Measurements from ENCODE around the gene GIGYF1. TPM values are rescaled to one million over a fixed set of nuclear protein-coding genes. Genes with fewer than 3 reads are reported as not detected.

Gene GIGYF1
- total RNA-seq, 1 experiment from 2014 or later = 4.1 TPM

DNA sequence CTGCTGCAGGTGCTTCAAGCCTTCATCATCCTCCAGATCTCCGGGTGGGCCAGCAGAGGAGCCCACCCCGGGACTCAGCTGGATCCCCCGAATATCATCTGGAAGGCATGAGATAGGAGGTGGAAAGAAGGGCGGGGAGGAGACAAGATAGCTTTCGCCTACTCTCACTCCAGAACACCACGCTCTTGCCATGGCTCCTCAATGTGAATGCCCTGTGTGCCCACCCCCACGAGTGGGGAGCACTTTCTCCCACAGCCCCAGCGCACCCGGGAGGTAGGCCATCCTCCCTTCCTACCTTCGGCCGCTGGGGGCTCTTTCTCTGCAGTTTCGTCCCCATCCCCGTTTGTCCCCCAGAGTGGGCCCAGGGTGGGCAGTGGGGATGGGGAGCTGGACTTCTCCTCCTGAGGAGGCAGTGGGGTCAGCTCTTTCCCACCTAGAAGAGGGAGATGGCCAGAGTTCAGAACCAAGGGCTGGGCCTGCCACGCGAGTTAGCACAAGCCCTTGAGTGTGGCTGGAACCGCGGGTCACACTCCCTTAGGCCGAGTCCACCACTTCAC, 8.9 kb downstream of the GIGYF1 start:
- no peak for DNase-seq (ENCODE audit: low spot score)

DNA sequence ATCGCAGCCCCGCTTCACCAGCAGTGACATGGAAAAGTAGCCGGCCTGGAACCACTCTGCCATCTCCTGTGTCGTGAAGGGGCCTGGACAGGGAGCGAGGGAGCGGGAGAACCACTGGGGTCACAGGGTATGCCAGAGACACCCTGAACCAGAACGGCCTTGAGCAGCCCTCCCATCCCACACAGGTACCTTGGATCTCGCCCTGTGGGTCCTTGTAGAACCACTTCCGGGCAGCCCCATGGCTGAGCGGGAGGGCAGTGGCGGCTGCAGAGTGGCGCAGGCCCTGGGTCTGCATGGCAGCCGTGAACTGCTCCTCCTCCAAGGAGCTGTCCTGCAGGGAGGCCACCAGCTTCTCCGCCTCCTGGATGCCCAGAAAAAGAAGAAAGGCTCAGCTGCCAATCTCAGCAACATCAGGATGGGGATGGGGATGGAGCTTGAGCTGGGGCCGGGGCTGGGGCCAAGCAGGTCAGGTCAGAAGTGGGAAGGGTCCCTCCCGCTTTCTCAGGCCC, 9.5 kb downstream of the GIGYF1 start:
- no peak for DNase-seq (ENCODE audit: low spot score)

DNA sequence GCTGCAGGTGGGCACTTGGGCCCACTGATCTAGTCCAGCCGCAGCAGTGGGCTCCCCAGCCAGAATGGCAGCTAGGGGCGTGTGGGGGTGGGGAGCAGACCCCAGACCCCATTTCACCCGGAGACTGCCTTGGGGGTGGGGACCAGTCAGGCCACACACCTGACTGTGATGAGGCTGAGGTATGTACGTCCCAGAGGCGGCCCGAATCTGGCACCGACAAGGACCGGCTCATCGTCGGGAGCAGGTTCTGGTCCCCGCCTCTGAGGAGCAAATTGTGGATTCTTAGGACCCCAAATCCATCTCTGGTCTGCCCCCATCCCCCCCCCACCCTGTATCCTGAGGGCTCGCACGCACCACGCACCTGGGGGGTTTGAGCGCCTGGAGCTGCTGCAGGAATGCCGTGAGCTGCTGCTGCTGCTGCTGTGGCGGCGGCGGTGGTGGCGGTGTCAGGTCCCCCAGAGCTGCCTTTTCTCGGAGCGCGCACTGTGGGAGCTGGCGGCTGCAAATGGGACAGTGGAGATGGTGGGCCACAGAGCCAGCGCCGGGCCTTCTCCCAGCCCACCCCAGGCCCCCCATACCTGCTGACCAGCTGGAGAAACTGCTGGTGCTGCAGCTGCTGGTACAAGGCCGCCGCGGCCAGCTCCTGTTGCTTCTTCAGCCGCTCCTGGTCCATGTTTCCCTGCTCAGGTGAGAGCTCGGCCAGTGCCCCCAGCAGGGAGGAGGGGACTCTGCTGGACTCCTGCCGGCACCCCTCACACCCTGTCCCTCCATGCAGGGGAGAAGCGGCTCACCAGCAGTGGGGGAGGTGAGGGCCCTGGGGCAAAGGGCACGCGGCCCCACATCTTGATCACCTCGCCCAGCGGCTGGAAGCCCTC, 10.2 kb downstream of the GIGYF1 start:
- no peak for DNase-seq (ENCODE audit: low spot score)

DNA sequence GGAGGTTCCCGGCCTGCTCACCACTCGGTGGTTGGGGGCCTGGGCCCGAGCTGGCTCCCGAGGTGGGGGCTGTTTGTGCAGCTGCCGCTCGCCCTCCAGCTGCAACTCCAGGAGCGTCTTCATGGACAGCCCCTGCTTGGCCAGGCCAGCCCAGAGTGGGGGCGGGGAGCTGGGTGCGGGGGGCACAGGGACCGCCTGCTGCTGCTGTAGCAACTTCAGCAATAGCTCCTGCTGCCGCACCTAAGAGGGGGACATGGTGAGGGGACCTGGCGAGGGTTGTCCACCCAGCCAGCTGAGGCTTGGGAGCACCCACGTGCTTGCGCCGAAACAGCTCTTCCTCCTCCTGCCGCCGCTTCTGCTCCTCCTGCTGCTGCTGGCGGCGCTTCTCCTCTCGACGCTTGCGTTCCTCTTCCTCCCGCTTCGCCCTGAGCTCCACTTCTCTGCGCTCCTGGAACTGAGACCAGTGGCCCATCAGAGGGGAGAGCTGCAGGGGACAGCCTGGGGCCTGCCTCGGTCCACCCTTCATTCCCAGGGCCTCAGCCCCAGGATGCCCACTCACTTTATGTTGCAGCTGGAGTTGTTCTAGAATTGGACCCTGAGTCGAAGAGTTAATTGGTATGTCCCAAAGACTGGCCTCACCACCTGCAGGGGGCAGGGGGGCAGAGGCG, 10.9 kb downstream of the GIGYF1 start:
- DNase-seq (ENCODE audit: low spot score) = no peak

DNA sequence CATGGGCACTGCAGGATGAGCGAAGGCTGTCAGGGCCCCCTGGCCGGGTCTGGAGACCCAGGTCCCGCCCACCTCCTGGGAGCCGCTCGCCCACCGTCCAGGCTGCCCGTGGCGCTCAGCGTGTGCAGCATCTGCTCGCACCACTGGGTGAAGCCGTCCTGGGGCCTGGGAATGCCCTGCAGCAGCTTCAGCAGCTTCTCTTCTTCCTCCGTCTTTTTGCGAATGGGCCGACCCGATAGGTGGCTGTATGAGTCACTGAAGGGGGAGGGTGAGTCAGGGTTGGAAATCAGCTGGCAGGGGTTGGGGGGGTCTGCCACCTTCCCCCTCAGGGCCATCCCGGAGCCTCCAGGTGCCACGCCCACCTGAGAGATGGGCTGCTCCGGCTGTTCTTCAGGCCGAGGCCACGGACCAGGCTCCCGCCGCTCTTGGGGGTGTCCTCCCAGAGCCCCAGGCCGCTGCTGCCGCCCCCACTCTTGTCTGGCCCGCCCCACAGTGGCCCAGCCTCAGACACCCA, 11.8 kb downstream of the GIGYF1 start:
- no peak for DNase-seq (ENCODE audit: low spot score)

DNA sequence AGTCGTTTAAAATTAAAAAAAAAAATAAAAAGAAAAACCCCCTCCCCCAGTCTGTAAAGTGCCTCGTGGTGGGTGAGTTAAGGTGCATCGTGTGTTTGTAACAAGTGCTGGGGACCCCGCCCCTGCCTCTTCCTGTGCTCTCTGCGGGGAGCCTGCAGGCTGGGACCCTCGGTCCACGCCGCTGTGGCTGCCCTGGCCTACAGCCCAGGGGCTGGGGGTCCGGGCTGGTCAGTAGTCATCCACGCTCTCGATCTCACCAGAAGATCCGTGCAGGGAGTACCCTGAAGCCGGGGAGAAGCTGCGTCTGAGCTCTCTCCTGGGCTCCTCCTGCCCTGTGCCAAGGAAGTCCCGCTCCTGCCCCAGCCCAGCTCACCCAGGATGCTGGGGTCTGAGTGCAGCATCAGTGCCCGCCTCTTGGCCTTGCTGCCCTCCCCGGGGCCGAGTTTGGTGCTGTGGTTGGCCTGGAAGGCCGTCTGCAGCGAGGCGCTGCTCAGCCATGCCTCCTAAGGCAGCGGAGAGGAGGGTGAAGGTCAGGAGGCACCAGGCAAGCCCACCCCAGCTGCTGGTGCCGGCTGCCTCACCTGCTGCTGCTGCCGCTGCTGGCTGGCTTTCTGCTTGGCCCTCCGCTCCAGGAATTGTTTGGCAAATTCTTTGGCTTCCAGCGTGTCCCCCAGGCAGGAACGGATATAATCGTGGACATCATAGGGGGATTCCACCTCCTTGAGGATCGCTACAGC, 12.4 kb downstream of the GIGYF1 start:
- DNase-seq (ENCODE audit: low spot score) = no peak

DNA sequence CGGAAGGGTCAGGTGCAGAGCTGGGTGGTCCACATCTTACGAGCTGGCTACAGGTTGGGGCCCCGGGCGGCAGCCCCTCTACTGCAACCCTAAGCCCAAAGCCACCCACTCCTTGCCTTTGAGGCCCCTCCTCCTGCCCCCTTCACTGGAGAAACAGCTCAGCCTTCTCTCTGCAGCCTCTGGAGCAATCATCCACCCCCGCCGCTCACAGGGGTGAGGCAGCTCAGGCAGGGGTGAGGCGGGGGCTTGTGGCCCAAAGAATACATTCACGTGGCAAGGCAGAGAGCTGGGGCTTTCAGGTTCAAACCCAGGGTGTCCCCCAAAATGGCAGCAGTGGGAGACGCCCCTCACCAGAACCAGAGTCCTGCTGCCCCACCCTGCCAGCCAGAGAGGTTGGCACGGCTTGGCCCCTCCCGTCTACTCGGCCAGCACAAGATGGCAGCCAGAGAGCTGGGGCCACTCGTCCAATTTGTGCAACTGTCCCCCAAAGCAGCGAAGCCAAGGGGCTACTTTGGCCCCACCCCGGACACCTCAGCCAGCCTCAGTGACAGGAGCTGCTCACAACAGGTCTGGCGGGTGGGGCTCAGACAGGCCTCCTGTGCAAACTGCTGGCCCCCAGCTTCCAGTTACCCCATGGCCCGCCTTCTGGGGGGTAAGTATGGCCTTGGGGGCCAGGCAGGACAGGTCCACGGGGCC, 13.3 kb downstream of the GIGYF1 start:
- no peak for DNase-seq (ENCODE audit: low spot score)

DNA sequence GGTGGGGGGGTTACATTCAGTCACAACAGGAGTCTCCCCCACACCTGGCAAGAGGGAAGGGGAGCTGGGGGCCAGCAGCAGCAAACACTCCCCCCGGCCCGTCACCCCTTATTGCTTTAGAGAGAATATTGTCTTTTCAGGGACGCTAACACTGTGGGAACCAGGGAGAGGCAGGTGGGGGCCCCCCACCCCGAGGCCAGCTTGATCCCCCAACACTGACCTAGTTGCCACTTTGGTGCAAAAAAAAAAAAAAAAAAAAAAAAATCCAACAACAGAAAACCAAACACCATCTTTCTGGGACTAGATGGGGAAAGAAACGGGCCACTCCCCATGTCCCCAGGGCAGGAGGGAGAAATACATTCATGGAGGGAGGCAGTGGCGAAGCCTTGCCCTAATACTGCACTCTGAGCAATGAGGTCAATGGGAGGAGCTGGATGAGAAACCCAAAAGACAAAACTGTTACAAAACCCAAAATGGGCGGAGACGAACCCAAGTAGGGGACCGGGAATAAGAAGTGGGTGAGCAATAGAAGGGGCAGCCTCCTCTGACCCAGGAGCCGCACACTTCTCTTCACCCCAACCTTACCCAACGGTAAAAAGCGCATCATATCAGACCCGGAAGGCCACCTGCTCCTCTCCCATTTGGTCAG, 14.0 kb downstream of the GIGYF1 start:
- DNase-seq (ENCODE audit: low spot score) = no peak

DNA sequence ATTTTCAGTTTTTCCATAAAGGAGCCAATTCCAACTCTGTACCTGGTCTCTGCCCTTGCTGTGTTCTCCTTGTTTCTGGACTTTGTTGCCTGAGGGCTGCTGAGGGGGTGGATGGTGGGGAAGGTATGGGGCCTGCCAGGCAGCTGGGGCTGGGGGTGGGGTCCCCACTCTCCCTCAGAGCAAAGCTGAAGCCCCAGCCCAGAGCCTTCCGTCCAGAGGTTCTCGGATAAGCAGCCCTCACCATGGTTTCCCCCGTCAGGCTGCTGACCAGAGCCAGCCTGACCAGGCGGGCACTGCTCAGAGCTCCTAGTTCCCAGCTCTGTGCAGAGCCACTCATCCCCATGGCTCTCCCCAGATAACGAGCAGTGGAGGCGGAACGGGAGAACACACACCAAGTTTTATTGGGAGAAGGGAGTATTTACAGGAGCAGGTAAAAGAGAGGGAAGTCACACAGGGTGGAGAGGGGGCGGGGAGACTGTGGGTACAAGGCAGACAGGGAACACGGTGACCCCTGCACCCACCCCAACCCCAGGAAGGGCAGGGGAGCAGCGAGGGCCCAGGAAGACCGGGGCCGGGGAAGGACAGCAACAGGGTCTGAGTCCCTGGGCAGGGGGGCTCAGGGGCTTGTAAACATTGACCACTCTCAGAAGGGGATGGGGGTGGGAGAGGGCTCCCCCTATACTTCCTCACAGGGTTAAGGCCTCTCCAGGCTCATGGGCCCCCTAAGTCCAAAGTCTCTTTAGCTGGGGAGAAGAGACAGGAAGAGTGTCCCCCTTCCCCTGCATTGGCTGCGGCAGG, 14.7 kb downstream of the GIGYF1 start:
- DNase-seq (ENCODE audit: low spot score) = no peak

DNA sequence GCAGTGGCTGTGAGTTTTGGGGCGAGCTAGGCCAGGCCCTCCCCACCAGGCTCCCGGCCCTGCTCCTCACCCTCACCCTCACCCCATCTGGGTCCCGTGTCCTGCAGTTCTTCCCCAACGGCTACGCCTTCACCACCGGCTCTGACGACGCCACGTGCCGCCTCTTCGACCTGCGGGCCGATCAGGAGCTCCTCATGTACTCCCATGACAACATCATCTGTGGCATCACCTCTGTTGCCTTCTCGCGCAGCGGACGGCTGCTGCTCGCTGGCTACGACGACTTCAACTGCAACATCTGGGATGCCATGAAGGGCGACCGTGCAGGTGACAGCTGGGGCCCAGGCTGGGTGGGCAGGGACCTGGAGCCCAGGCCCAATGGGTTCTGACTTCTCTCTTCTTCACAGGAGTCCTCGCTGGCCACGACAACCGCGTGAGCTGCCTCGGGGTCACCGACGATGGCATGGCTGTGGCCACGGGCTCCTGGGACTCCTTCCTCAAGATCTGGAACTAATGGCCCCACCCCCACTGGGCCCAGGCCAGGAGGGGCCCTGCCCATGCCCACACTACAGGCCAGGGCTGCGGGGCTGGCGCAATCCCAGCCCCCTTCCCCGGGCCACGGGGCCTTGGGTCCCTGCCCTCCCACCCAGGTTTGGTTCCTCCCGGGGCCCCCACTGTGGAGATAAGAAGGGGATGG, 15.6 kb downstream of the GIGYF1 start:
- DNase-seq (ENCODE audit: low spot score) = no peak

DNA sequence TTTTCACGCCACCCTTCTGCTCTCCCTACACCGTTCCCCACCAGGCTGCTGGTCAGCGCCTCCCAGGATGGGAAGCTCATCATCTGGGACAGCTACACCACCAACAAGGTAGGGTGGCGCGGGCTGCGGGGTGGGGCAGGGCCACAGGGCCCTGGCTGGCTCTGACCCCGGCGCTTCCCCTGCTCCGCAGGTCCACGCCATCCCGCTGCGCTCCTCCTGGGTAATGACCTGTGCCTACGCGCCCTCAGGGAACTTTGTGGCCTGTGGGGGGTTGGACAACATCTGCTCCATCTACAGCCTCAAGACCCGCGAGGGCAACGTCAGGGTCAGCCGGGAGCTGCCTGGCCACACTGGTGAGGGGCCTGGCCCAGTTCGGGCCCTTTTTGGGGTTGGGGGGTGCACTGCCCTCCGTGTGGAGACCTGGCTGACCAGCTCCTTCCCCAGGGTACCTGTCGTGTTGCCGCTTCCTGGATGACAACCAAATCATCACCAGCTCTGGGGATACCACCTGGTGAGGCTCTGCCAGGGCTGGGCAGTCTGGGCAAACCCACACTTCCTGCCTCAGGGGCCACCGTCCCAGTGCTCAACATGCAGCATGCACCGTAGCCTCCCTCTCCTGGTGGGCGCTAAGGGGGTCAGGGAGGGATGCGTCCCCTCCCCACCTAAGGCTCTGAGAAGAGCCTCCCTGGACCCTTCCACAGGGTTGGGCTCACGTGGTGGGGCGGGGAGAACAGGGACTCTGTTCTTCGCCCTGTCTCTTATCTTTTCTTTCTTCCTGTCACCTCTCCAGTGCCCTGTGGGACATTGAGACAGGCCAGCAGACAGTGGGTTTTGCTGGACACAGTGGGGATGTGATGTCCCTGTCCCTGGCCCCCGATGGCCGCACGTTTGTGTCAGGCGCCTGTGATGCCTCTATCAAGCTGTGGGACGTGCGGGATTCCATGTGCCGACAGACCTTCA, 16.5 kb downstream of the GIGYF1 start:
- no peak for DNase-seq (ENCODE audit: low spot score)

DNA sequence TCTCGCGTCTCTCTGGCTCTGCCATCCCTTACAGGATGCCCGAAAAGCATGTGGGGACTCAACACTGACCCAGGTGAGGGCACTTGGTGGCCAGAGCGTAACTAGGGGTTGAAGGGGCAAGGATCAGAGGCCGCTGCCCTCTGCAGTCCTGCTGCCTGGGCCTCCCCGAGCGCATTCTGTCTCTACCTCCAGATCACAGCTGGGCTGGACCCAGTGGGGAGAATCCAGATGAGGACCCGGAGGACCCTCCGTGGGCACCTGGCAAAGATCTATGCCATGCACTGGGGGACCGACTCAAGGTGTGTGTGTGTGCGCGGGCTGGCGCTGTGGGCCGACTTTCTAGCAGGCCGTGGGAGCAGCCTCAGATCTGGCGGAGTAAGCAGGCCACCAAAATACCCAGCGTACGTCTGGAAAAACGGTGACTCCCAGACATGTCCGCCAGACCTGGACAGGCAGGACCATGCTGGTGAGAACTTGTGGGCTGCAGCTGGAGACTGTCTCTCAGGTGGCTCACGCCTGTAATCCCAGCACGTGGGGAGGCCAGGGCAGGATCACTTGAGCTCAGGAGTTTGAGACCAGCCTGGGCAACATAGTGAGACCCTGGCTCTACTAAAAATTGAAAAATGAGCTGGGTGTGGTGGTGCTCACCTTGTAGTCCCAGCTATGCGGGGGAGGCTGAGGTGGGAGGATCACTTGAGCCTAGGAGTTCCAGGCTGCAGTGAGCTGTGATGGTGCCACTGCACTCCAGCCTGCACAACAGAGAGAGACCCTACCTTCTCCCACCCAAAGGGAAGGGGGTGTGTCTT, 17.3 kb downstream of the GIGYF1 start:
- no peak for DNase-seq (ENCODE audit: low spot score)

DNA sequence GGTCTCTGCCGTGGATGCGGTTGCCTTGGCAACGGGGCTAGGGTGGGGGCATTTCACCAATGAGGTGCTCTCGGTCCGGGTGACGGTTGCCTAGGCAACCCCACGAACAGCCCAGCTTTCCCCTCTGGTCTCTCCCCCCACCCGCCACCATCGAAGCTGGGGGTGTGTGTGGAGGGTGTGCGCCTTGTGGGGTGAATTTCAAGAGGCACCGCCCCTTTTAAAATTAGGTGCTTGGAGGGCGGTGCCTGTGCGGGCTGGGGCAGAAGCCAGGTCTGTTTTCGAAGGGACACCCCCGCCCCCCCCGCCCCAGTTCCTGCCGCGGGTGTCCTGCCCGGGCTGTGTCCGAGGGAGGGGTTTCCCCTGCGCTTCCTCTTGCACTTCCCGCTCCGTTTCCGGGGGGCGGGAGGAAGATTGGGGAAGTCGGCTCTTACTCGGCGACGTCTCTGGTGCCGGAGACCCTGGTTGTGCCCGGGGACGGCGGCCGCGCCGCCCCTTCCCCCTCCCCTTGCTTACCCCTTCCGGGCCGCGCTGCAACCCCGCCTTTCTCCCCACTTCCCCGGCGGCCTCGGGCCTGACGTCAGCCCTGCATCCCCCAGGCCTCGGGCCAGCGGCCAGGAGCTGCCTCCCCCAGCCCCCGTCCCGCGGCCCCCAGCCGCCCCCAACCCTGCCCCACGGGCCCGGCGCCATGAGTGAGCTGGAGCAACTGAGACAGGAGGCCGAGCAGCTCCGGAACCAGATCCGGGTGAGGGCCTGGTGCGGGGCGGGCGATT, 18.3 kb downstream of the GIGYF1 start:
- DNase-seq (ENCODE audit: low spot score) = peak; percentile 63

DNA sequence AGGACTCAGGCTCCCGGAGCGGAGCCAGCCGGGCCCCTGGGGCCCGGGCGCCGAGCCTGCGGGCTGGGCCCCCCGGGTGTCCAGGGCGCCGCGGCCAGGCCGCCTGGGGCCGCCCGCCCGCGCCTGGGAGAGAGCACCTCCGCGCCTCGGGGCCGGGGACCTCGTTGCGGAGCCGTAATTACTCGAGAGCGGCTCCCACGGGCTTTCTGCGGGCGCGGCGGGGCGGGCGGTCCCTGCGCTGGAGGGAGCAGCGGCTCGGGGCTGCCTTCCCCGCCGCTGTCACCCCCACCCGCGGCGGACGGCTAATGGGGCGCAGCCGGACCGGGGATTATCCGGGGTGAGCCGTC, 19.0 kb downstream of the GIGYF1 start:
- no peak for DNase-seq (ENCODE audit: low spot score)

DNA sequence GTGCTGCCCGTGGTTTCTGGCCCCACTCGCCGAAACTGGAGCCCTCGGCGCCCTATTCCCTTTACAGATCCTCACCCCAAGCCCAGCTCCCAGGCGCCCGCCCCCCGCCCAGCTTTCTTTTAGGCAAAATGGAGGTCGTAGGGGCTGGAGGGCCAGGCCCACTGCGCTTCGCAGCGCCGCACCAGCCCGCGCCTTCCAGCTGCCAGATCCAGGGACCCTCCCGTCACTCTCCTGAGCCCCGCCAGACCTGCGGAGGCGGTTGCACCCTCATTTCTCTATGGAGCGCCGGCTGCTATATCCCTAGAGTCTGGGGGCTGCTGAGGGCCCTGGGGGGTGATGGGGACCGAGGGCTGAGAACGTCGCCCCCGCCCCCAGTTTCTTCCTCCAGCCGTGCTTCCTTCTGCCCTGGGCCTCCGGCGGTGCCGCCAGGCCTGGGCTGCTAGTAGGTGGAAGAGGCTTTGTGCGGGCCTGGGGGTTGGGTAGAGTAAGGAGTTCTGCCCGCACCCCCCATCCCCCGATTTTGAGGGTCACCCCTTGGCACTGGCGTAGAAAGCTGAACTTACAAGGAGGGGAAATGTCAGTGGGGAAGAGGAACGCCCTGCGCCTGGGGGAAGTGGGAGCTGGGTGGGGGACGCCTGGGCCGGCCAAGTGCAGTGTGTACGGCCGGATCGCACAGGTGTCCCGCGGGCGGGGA, 19.5 kb downstream of the GIGYF1 start:
- no peak for DNase-seq (ENCODE audit: low spot score)

DNA sequence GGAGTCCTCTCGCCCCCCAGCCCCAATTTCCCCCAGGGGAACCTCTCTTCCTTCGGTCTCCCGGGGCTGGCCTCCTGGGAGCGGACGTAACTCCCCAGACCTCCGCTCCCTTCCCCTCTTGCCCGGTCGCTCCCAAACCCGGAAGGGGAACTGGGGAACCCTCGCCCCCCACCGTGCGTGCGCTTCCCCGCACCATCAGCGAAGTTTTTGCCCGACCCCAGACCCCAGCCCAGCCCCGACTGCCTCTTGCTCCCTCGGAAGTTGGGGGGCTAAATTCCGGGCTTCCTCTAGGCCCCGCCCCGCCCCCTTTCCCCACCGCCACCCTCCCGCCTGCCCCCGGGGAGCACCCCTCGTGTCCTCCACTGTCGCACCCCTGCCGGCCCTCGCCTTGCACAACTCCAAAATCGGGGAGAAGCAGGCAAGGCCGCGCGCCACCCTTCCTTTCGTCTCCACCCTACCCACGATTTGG, 20.1 kb downstream of the GIGYF1 start:
- no peak for DNase-seq (ENCODE audit: low spot score)
